SIG-M5 (cell line): Measurements from ENCODE around the gene THADA.
"Not testable (repeated sequence)": the region's sequence is repeated elsewhere in the genome, so short reads cannot be mapped to it uniquely, and the experiment has no call there.

Experiments
- DNase-seq: peaks from one replicate; lab custom pipeline; 2025; lab: John Stamatoyannopoulos, UW

THADA gene

DNA sequence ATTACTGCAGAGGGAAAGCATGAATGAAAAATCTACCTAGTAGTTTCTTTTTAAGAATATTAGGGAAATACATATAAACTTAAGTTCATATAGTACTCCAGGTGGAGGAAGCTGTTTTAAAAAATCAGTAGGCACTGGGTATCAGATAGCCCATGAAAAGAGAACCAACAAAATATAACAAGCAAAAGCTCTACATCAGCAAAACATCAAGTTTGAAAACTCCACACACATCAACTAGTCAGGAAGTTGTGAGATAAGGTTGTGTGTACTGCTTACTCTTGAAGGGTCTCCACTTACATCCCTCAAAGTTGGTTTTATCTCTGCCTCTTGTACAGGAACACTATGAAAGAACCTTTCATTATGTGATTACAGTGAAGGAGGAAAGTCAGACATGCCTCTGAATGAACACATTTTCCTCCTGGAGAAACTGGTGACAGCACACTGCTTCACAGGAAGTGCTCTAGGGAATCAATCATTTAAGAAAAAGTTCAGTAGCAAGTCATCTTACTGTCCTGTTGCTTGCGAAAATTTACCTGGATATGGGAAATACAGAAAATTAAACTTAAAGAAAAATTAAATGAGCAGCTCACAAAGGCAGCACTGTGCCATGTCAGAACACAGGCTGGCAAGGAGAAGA lies 57.7 kb downstream of the THADA start:
- no peak for DNase-seq

DNA sequence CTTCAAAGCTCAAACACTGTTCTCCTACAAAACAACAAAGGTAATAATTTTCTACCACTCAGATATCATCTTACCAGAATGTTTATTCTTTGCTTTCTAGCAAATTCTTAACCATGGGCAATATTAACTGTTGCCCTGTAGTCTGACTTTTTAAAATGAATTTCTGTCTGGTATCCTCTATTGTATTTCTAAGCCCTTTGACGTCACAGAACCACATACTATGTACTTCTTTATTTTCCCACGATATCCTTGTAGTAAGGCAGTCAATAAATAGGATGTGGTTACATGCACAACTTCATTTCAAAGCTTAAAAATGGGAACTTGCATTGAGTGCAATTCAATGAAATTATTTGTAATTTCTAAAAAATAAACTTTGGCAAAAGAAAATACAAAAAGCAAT lies 58.7 kb downstream of the THADA start:
- DNase-seq, result no peak

DNA sequence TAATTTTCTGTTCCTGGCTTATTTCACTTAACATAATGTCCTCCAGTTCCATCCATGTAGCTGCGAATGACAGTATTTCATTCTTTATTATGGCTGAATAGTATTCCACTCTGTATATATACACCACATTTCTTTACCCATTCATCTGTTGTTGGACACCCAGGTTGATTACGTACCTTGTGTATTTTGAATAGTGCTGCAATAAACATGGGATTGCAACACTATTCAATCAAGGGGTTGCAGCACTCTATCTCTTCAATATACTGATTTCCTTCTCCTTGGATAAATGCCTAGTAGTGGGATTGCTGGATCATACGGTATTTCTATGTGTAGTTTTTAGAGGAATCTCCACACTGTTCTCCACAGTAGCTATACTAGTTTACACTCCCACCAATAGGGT lies 61.3 kb downstream of the THADA start:
- DNase-seq, result no peak

DNA sequence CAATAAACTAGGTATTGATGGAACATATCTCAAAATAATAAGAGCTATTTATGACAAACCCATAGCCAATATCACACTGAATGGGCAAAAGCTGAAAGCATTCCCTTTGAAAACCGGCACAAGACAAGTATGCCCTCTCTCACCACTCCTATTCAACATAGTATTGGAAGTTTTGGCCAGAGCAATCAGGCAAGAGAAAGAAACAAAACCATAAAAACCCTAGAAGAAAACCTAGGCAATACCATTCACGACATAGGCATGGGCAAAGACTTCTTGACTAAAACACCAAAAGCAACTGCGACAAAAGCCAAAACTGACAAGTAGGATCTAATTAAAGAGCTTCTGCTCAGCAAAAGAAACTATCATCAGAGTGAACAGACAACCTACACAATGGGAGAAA lies 63.3 kb downstream of the THADA start:
- not testable (repeated sequence) for DNase-seq

DNA sequence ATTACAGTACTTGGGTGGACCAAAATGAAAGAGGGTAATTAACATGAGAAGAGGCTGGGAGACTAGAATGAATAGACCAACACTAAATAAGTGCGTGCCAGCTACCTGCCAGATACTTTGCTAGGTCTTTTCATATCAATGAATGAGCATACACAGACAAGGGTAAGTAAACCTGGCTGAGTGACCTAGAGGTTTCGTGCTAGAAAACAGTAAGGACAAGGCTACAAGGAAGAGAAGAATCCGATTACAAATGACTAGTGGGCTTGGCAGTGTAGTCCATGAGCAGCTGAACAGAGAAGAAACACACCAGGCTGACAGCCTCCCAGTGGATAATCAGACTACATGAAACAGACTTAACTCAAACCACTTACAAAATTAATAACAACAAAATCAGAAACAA lies 64.6 kb downstream of the THADA start:
- DNase-seq, result no peak

DNA sequence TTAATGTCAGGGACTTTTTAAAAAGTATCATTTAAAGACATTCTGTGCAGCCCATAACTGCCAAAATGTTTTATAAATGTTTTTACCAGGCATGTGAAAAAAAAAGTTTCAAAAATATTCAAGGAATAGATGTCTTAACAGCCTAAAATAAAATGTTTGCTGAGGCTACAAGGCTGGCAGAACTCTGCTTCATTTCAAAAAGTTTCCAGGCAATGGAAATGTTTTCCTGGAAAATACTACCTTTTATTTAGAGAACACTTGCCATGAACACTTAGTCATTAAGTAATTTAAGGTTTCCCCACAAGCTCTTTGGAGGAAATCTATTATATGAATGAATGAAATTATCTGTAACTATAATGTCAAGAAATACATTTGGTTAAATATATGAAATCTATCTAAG lies 68.8 kb downstream of the THADA start:
- DNase-seq, result no peak

DNA sequence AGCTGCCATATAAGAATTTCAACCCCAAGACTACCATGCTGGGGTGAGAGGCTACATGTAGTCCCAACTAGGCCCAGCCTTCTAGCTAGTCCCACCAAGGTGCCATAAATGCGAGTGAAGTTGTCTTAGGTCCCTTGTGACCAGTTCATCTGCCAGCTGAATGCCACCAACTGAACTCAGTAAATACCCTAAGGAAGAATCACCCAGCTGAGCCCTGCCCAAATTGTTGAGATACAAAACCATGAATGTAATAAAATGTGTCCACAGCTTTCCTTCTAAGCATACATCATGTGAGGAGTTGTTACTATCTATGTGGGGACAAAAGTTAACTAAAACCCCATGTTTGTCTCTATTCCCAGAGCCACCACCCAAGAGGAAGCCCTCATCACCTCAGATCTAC lies 70.3 kb downstream of the THADA start:
- DNase-seq, result no peak

DNA sequence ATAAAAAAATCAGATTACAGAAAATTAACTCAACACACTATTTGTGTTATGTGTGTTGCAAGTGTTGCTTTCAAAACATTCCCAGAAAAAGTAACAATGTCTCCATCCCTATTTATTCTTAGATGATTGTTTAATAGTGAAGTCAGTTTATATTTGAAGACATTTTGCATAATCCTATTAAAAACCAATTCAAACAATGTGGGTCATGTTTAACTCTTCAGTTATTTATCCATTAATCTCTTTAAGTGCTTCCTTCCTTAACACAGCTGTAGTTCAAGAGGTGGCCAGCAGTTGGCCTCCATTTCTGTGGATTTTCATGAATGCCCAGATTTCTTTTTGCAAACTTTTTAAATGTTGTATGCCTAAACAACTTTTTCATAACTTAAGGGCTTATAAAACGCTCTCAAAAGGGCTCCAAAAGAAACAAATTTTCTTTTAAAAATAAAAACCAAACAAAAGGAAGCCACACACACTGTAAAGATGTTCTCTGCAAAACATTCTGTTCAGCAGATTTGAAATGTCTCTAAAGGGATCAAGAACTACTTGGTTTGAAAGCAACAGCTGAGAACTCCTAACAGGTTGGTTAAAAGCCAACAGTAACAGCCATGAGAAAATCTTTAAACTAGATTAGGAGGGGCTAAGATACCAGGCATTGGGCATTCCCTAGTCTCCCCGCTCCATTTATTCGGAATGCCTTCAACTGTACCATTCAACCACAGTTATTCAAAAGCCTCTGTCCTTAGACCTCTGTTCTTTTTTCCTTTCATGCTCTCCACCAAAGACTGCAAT lies 71.5 kb downstream of the THADA start:
- no peak for DNase-seq

DNA sequence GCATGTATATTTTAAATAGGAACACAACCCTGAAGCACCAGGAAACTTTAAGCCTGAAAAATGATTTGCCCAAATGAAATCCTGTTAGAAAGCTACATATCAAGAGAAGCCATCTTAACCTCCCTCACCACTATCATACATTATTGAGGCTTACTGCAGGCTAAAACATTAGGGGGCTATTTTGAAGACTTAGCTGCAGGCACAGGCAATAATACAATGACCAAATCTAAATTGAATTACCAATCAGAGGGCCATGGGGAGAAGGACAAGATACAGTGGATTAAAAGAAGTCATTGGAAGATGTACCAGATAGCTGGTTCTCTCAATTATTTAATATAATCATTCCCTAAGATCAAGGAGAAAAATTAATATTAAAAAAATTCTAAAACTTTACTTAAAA lies 73.7 kb downstream of the THADA start:
- no peak for DNase-seq

DNA sequence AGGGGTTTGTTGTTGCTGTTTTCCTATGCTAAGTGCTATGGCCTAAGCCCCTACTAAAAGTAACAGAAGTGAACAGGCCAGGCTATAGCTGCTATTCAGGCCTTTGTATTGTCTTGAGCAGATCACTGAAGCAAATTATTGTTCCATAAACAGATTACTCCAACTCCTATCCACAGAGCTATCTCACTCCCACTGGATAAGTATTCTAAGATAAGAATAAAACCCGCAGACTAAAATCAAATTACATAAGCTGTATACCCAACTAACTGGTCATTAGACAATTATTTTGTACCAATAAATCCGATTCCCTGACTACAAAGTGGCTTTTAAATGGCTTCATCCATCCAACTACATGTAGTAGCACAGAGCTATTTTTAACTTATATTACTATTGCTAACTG lies 74.3 kb downstream of the THADA start:
- DNase-seq, result no peak

DNA sequence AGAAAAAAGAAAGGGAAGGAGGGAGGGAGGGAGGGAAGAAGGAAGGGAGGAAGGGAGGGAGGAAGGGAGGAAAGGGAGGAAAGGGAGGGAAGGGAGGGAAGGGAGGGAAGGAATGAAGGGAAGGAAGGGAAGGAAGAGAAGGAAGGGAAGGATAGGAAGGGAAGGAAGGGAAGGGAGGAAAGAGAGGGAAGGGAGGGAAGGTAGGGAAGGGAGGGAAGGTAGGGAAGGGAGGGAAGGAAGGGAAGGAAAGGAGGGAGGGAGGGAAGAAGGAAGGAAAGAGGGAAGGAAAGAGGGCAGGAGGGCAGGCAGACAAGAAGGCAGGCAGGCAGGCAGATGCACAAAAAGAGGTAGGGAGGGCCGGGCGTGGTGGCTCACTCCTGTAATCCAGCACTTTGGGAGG lies 74.9 kb downstream of the THADA start:
- no peak for DNase-seq

DNA sequence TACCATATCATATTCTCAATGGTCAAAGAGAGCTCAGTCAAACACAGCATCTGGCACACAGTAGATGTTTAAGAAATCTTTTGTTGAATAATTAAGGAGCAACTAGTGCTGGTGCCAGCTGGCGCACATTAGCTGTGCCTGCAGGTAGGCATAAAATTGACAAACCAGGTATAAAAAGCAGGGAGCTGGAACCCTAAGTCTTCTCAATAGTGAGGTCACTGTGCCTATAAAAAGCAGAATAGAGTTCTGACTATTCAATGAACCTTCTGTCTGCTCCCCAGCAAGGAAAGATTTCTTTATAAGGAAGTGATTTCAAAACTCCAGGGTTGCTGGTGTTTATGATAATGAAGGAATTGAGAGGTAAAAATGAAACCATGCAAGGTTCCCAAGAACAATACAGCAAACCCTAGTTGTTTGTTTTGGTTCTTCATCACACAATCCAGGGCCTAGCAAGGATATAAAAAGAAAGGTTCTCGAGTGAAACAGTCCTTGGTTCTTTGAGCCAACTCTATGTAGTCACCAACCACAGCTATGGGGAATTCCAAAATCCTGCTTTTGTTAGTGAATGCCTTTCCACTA lies 76.1 kb downstream of the THADA start:
- DNase-seq, result no peak

DNA sequence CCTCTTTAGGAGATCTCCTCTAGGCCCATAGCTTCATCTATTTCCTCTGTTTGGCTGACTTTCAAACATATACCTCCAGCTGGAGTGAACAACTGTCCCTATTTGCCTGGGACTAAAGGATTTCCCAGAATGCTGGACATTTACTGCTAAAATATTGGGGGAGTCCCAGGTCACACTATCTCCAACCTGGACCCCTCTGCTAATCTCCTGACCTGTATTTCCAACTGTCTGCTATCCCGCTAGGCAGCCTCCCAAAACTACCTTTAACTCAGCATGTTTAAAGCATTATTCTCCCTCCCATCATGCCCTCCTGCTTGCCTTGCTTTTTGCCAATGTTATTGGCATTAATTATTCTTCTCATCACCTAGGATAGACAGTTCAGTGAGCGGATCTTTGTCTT lies 77.1 kb downstream of the THADA start:
- no peak for DNase-seq

DNA sequence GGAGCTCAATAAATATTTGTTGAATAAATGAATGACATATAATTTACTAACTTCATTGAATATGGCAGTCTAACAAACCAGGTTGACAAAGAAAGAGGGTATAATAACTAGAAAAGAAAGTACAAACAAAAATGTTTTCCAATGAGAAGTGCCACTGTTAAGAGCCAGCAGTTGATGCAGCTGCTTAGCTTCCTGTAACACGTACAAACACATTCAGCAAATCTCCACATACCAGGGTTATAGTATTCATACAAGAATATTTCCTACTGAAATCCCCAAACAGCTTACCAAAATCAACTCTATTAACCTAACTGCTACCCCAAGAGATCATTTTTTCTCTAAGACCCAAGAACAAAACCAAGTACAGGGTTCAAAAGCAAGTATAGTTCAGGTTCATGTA lies 77.7 kb downstream of the THADA start:
- DNase-seq, result no peak

DNA sequence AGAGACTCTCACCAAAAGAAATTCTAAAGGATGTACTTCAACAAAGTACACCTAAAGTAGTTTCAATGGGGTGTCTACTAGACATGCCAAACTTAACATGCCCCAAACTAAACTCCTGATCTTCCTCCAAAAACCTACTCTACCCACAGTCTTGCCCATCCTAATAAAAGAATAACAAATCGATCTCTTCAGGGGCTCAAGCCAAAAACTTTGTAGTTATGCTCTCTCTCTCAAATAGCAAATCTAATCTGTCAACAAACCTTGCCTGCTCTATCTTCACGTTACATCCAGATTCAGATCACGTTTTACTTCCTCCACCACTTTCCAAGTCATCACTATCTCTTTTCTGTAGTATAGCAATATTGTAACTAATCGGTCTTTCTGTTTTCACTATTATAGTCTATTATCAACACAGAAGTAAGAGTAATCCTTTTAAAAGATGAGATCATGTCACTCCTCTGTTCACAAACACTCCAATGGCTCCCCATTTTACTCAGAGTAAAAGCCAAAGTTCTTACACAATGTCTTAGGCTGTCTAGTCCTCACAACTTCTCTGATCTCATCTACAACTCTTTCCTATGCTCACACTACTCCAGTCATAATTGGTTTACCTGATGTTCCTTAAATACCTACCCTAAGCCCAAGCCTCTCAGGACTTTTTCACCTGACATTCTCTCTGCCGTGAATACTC lies 79.9 kb downstream of the THADA start:
- DNase-seq, result no peak

DNA sequence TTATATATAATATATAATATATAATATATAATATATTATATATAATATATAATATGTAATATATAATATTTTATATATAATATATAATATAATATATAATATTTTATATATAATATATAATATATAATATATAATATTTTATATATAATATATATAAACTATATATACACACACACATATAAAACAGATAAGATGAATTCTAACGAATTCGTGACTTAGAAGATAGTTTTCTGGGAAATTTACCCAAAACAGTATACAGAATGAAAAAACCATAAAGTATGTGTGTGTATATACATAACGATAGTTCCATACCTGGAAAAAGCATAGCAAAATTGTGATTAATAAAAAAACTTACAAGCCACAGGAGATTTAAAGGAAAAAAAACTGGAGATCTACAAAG lies 80.6 kb downstream of the THADA start:
- no peak for DNase-seq

DNA sequence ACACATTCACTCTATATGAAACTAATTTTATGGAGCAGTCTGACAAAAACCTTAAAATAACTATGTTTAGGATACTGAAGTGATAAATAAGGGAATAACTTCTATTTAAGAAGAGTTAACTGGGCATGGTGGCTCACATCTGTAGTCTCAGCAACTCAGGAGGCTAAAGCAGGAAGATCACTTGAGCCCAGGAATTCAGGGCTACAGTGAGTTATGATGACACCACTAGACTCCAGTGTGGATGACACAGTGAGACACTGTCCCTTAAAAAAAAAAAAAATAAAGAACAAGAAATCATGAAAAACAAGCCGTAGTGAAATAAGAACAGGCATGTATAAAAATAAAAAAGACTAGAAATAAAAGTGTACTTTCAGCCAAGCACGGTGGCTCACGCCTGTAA lies 82.0 kb downstream of the THADA start:
- DNase-seq, result no peak

DNA sequence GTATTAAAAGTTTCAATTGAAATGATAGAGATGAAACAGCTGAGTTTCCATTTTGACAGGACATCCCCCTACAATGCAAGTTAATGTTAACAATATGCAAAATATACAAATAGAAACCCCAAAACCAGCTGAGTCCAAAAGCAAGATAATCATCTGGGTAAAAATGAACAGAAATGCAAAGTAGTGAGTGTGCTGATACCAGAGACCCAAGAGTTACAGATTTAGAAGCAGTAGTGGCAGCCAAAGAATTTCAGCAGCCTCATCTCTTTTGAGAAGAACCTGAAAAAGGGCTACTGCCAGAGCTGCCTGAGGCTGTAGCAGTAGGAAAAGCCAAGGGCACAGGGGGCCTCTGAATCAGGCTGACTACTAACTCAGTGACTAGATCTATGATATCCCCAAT lies 82.6 kb downstream of the THADA start:
- DNase-seq, result no peak

DNA sequence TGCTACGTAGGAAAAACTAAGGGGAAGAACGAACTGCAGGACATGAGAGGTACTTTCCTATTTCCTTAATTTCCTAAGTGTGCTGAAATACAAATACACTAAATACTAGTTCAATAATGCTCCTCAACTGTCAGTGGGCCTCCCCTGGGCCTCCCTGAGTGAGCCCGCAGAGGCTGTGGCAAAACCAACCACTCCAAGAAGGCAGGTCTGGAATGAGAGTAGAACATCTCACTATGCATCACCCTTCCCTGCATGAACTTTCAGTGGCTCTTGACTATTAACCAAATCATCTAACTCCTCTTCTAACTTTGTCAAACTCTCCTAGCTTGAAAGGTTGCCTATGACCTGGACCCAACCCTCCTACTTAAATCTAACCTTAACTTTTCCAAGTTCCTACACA lies 84.6 kb downstream of the THADA start:
- DNase-seq, result no peak

DNA sequence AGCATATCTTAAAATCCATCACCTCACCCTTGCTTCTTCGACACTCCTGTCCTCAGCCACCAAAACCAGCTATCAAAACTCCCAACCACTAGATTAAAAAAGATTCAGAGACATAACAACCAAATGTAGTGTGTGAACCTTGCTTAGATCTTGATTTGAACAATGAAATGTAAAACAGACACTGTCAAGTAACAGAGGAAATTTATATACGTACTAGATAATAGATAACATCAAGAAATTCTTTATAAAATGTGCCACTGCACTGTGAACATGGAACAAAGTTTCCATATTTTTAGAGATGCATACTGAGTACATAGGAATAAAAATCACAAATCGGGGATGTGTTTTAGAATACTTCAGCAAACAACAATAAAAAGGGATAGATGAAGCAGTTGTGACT lies 86.0 kb downstream of the THADA start:
- DNase-seq, result no peak

DNA sequence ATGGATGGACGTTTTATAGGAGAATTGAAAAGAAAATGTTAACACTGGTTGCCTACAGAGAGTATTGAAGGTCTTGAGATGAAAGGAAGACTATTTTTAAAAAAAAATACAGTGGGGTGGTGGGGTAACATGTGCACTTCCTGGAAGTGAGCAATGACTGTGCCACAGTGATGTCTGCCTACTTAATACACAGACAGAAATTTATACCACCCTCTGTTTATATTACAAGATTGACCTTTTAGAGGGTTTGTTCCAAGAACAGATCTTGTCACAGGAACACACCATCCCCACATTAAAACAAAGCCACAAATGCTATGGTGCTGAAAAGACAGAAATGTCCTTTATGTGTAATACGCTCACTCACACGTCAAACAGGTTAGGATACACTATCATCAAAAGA lies 87.6 kb downstream of the THADA start:
- no peak for DNase-seq

DNA sequence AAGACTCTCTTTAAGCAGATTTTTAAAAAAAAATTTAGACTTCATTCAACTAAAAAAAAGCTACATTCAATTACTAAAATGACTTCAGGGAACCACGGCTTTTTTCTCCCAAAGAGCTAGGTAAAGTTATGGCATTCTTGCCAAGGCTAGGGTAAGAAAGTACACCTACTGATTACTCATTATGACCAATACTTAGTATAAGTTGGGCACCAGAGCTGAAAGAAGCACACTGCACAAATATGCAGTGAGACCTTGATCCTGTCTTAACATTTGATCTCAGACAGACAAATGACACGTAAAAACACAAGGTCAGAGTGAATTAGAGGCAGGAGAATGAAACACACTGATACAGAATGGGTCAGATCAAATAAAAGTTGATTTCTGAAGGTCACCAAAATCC lies 88.7 kb downstream of the THADA start:
- no peak for DNase-seq

DNA sequence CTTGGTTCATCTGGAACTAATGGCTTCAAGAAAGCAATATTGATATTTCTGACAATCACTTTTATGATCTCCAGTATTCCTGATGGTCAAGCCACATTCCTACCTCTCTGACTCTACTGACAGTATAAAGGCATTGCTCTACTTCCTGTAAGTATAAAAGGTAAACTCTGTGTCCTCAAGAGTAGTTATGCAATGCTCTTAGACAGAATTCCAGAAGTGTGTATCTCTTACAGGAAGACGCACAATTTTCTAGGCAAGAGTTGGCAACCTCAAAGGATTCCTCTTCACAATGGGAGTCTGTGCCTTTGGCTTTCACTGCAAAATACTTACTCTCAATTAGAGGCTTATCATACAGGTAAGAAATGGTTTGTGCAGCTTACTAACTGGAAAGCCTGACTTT lies 100.1 kb downstream of the THADA start:
- DNase-seq, result no peak
